Ovary (tissue), 3 donors: ENCODE results near the gene PLCE1.

ENCODE experiments used
- CTCF ChIP-seq, 3 donors: fragments of 450-650 bp in 2 of 3; fragments of 200-600 bp in 1 of 3; IDR thresholded peaks; one replicate each; pipeline versions ENCODE4 v1.5.1 to v1.8.0; 2016 to 2022; ENCODE audit warnings: antibody characterized with exemption in 3 of 3, mild to moderate bottlenecking in 1 of 3
- EP300 ChIP-seq: sonication (generic); formaldehyde crosslinking; IDR thresholded peaks from one replicate; pipeline ENCODE4 v1.6.1; 2017; ENCODE audit warnings: antibody characterized with exemption
- POLR2A ChIP-seq: fragments of 450-650 bp; IDR thresholded peaks from one replicate; pipeline ENCODE4 v1.6.1; 2017; ENCODE audit warnings: antibody characterized with exemption, mild to moderate bottlenecking, moderate library complexity
- donor health status: DM: no; HTN: no; CAD: no.

GRCh38 chr10:93945819-93946218 is 47.9 kb upstream of the PLCE1 start:
- TF ChIP-seq CTCF (IDR thresholded peaks at IDR 0.05) = no peak
- TF ChIP-seq EP300 = no peak
- TF ChIP-seq POLR2A = no peak
